Neural progenitor cell (in vitro differentiated cells): ENCODE results near the gene GALNTL6. TPM values are rescaled to one million over a fixed set of nuclear protein-coding genes. Genes with fewer than 3 reads are reported as not detected.
"Not testable (repeated sequence)": the region's sequence is repeated elsewhere in the genome, so short reads cannot be mapped to it uniquely, and the experiment has no call there.

Source experiments
- DNase-seq: peaks from one replicate; pipeline ENCODE4 v3.0.0-alpha.2; 2016; ENCODE audit warnings: low spot score
- H2AFZ ChIP-seq: fragments of 200-600 bp; sonication (generic); replicated peaks from 2 replicates; pipeline ENCODE4 v1.6.1; 2016; ENCODE audit warnings: antibody characterized with exemption
- H3F3A ChIP-seq: fragments of 200-600 bp; sonication (generic); 2 replicates; pipeline ENCODE4 v1.6.1; 2016; ENCODE audit warnings: antibody characterized with exemption, low read depth
- H3K27ac ChIP-seq: fragments of 200-600 bp; sonication (generic); 2 replicates; pipeline ENCODE4 v1.5.1; 2016; ENCODE audit warnings: mild to moderate bottlenecking
- H3K27me3 ChIP-seq: fragments of 200-600 bp; sonication (generic); 2 replicates; pipeline ENCODE4 v1.6.1; 2016; ENCODE audit warnings: mild to moderate bottlenecking, moderate library complexity
- H3K36me3 ChIP-seq: fragments of 200-600 bp; sonication (generic); 2 replicates; pipeline ENCODE4 v1.5.1; 2016
- H3K4me1 ChIP-seq: fragments of 200-600 bp; sonication (generic); 2 replicates; pipeline ENCODE4 v1.6.1; 2016; ENCODE audit warnings: mixed run types
- H3K4me2 ChIP-seq: fragments of 200-600 bp; sonication (generic); 2 replicates; pipeline ENCODE4 v1.6.1; 2016
- H3K4me3 ChIP-seq: fragments of 200-600 bp; sonication (generic); 2 replicates; pipeline ENCODE4 v1.5.1; 2016
- H3K79me2 ChIP-seq: fragments of 200-600 bp; sonication (generic); 2 replicates; pipeline ENCODE4 v1.6.1; 2016; ENCODE audit warnings: low read depth
- H3K9ac ChIP-seq: fragments of 200-600 bp; sonication (generic); 2 replicates; pipeline ENCODE4 v1.6.1; 2016
- H3K9me3 ChIP-seq: fragments of 200-600 bp; sonication (generic); 2 replicates; pipeline ENCODE4 v1.5.1; 2016; ENCODE audit warnings: low read depth
- H4K20me1 ChIP-seq: fragments of 200-600 bp; sonication (generic); 2 replicates; pipeline ENCODE4 v1.6.1; 2016; ENCODE audit warnings: low read depth
- H3K27ac Mint-ChIP-seq: 3 replicates; pipeline ENCODE4 v1.8.0; 2021; ENCODE audit warnings: mixed read lengths
- H3K27me3 Mint-ChIP-seq: 2 replicates; pipeline ENCODE4 v1.8.0; 2022; ENCODE audit warnings: low read depth, mild to moderate bottlenecking, inconsistent platforms, moderate library complexity, mixed read lengths; ENCODE audit not compliant: insufficient read depth
- H3K36me3 Mint-ChIP-seq: 3 replicates; pipeline ENCODE4 v1.8.0; 2021; ENCODE audit warnings: mixed read lengths
- H3K4me1 Mint-ChIP-seq: 3 replicates; pipeline ENCODE4 v1.8.0; 2021; ENCODE audit warnings: mixed read lengths
- H3K4me3 Mint-ChIP-seq: 3 replicates; pipeline ENCODE4 v1.8.0; 2021; ENCODE audit warnings: mild to moderate bottlenecking, moderate library complexity, mixed read lengths
- H3K9me3 Mint-ChIP-seq: 3 replicates; pipeline ENCODE4 v1.8.0; 2020; ENCODE audit warnings: mixed read lengths
- CTCF ChIP-seq: fragments of 200-600 bp; sonication (generic); IDR thresholded peaks from 2 replicates; pipeline ENCODE4 v1.5.1; 2017; ENCODE audit warnings: antibody characterized with exemption, mild to moderate bottlenecking
- EZH2 ChIP-seq: fragments of 200-600 bp; sonication (generic); IDR thresholded peaks from 2 replicates; pipeline ENCODE4 v1.6.1; 2017; ENCODE audit warnings: antibody characterized with exemption, mild to moderate bottlenecking, moderate library complexity
- EZH2phosphoT487 ChIP-seq: fragments of 200-600 bp; sonication (generic); IDR thresholded peaks from 2 replicates; pipeline ENCODE4 v1.6.1; 2017; ENCODE audit warnings: antibody characterized with exemption
- total RNA-seq: library from RNA; depleted of rRNA; stranded (reverse); fragments of >200 nt; gene quantifications from 2 replicates; pipeline ENCODE4 v1.2.3, GENCODE V29; 2015; ENCODE audit warnings: low replicate concordance

Gene GALNTL6
- total RNA-seq, 1 donor from 2014 or later: 0.15 TPM

GRCh38 chr4:172899861-172900260 is 1086.7 kb downstream of the GALNTL6 start:
- peaks cover 3% of the 10 kb centered on the region for H3K36me3 Mint-ChIP-seq
- Histone ChIP-seq H3F3A (no peaks in the 10 kb centered on the region), H3K36me3 (no peaks in the 10 kb centered on the region), H3K9me3 (no peaks in the 10 kb centered on the region), H3K27ac (no peak overlapping the region), H3K9ac (no peak overlapping the region), H2AFZ (no peak overlapping the region), H3K4me3 (no peak overlapping the region), H3K4me2 (no peak overlapping the region), H4K20me1 (no peaks in the 10 kb centered on the region), H3K79me2 (no peaks in the 10 kb centered on the region), H3K4me1 (no peaks in the 10 kb centered on the region), H3K27me3 (no peaks in the 10 kb centered on the region)
- TF ChIP-seq EZH2: no peak
- TF ChIP-seq CTCF: no peak
- TF ChIP-seq EZH2phosphoT487: no peak
- peaks cover 4% of the 10 kb centered on the region for H3K4me1 Mint-ChIP-seq
- DNase-seq: no peak
- no peak overlapping the region for H3K27ac Mint-ChIP-seq
- H3K27me3 Mint-ChIP-seq: no peaks in the 10 kb centered on the region
- peaks cover 4% of the 10 kb centered on the region for H3K9me3 Mint-ChIP-seq
- no peak overlapping the region for H3K4me3 Mint-ChIP-seq

GRCh38 chr4:172900900-172901299 is 1087.7 kb downstream of the GALNTL6 start:
- no peak overlapping the region for H3K4me3 ChIP-seq
- TF ChIP-seq CTCF: no peak
- TF ChIP-seq EZH2phosphoT487: no peak
- TF ChIP-seq EZH2: no peak
- no peaks in the 10 kb centered on the region for H3K27me3 Mint-ChIP-seq
- no peaks in the 10 kb centered on the region for H3K9me3 ChIP-seq
- no peak overlapping the region for H3K9ac ChIP-seq
- no peaks in the 10 kb centered on the region for H3F3A ChIP-seq
- H3K27ac Mint-ChIP-seq: no peak overlapping the region
- H3K27me3 ChIP-seq: no peaks in the 10 kb centered on the region
- no peak overlapping the region for H3K4me2 ChIP-seq
- no peaks in the 10 kb centered on the region for H3K9me3 Mint-ChIP-seq
- no peaks in the 10 kb centered on the region for H4K20me1 ChIP-seq
- H3K79me2 ChIP-seq: no peaks in the 10 kb centered on the region
- H3K4me1 Mint-ChIP-seq: peaks cover 4% of the 10 kb centered on the region
- no peaks in the 10 kb centered on the region for H3K36me3 ChIP-seq
- no peaks in the 10 kb centered on the region for H3K36me3 Mint-ChIP-seq
- H3K4me1 ChIP-seq: no peaks in the 10 kb centered on the region
- no peak overlapping the region for H3K27ac ChIP-seq
- H2AFZ ChIP-seq: no peak overlapping the region
- H3K4me3 Mint-ChIP-seq: no peak overlapping the region
- no peak for DNase-seq

- not testable (repeated sequence) for H3K9ac ChIP-seq, H3K79me2 ChIP-seq, DNase-seq, H3F3A ChIP-seq, H3K4me1 ChIP-seq, H3K36me3 Mint-ChIP-seq, H3K9me3 ChIP-seq, H3K4me2 ChIP-seq, H3K4me3 ChIP-seq, H3K9me3 Mint-ChIP-seq, H3K36me3 ChIP-seq, H3K27me3 ChIP-seq, H3K27me3 Mint-ChIP-seq, H2AFZ ChIP-seq, H3K4me3 Mint-ChIP-seq, H4K20me1 ChIP-seq, H3K27ac ChIP-seq, H3K4me1 Mint-ChIP-seq, H3K27ac Mint-ChIP-seq
These were observed 1099.3 kb downstream of the GALNTL6 start for GRCh38 chr4:172912468-172912867.

DNA sequence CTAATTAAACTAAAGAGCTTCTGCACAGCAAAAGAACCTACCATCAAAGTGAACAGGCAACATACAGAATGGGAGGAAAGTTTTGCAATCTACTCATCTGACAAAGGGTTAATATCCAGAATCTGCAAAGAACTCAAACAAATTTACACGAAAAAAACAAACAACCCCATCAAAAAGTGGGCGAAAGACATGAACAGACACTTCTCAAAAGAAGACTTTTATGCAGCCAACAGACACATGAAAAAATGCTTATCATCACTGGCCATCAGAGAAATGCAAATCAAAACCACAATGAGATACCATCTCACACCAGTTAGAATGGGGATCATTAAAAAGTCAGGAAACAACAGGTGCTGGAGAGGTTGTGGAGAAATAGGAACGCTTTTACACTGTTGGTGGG is 1104.2 kb downstream of the GALNTL6 start:
- H3K4me1 Mint-ChIP-seq, H3K79me2 ChIP-seq: not testable (repeated sequence)

More for the DNA sequence above, 1104.2 kb downstream of the GALNTL6 start:
- not testable (repeated sequence) for H3K9me3 Mint-ChIP-seq, DNase-seq, H3F3A ChIP-seq, H3K27ac ChIP-seq, H2AFZ ChIP-seq, H3K27me3 Mint-ChIP-seq, H3K4me3 Mint-ChIP-seq, H3K4me1 ChIP-seq, H4K20me1 ChIP-seq, H3K36me3 Mint-ChIP-seq, H3K4me2 ChIP-seq, H3K4me3 ChIP-seq, H3K27me3 ChIP-seq, H3K9ac ChIP-seq, H3K36me3 ChIP-seq, H3K9me3 ChIP-seq, H3K27ac Mint-ChIP-seq
